IMR-90 (cell line): ENCODE measurements around the gene NUP210. TPM values are rescaled to one million over a fixed set of nuclear protein-coding genes. Genes with fewer than 3 reads are reported as not detected.

ENCODE experiments used
- ATAC-seq: fragments of 200-7000 bp; cut with Tn5 transposase; 2 replicates; pipeline ENCODE4 v1.9.1; 2020; ENCODE audit warnings: low read depth, mild to moderate bottlenecking, moderate library complexity
- BruUV-seq: library from RNA; stranded (reverse); fragments of 400-500 nt; replicated peaks from 2 replicates; lab custom pipeline; 2021; lab: Mats Ljungman, UMichigan
- CTCF ChIA-PET: fragments of 300-600 bp; formaldehyde crosslinking; extraction: SDS; loops from one replicate; lab custom pipeline; 2021; ENCODE audit warnings: antibody characterized with exemption; lab: Yijun Ruan, JAX
- POLR2A ChIA-PET: fragments of 300-600 bp; sonication (Branson Sonifier 250); formaldehyde crosslinking; loops from one replicate; lab custom pipeline; 2022; ENCODE audit warnings: antibody characterized with exemption; ENCODE audit not compliant: unreplicated experiment; lab: Charles Lee
- DNase-seq: peaks from one replicate; pipeline ENCODE4 v3.0.0; 2013
- H2AFZ ChIP-seq: replicated peaks from 2 replicates; pipeline ENCODE3; 2013; ENCODE audit warnings: low read length, mild to moderate bottlenecking; ENCODE audit not compliant: poor library complexity
- H2AK5ac ChIP-seq: 2 replicates; pipeline ENCODE4 v1.6.1; 2013; ENCODE audit warnings: low read depth, low read length, inconsistent platforms
- H2AK9ac ChIP-seq: replicated peaks from 2 replicates; pipeline ENCODE3; 2013; ENCODE audit warnings: mild to moderate bottlenecking, low read depth, low read length, moderate library complexity; ENCODE audit not compliant: poor library complexity
- H2BK120ac ChIP-seq: 2 replicates; pipeline ENCODE4 v1.6.1; 2013; ENCODE audit warnings: low read depth, low read length, inconsistent platforms
- H2BK15ac ChIP-seq: 3 replicates; pipeline ENCODE4 v1.6.1; 2013; ENCODE audit warnings: low read depth, low read length, inconsistent platforms
- H2BK20ac ChIP-seq: 2 replicates; pipeline ENCODE4 v1.6.1; 2013; ENCODE audit warnings: low read depth, mild to moderate bottlenecking, inconsistent platforms, low read length, moderate library complexity
- H2BK5ac ChIP-seq: 2 replicates; pipeline ENCODE4 v1.6.1; 2013; ENCODE audit warnings: mild to moderate bottlenecking, low read depth, low read length, inconsistent platforms; ENCODE audit not compliant: poor library complexity, severe bottlenecking
- H3K14ac ChIP-seq: replicated peaks from 2 replicates; pipeline ENCODE4 v1.6.1; 2013; ENCODE audit warnings: low read depth, low read length, inconsistent platforms
- H3K18ac ChIP-seq: 2 replicates; pipeline ENCODE4 v1.6.1; 2013; ENCODE audit warnings: low read depth, low read length, control low read depth
- H3K23ac ChIP-seq: 2 replicates; pipeline ENCODE4 v1.6.1; 2013; ENCODE audit warnings: low read depth, low read length, inconsistent platforms
- H3K27ac ChIP-seq: 2 replicates; pipeline ENCODE4 v1.5.1; 2013; ENCODE audit warnings: mild to moderate bottlenecking, control low read depth, low read length; ENCODE audit not compliant: insufficient read depth
- H3K27me3 ChIP-seq: 2 replicates; pipeline ENCODE4 v1.6.1; 2013; ENCODE audit warnings: low read length; ENCODE audit not compliant: control insufficient read depth, insufficient read depth
- H3K36me3 ChIP-seq: 2 replicates; pipeline ENCODE4 v1.6.1; 2013; ENCODE audit warnings: low read length, mixed read lengths; ENCODE audit not compliant: control insufficient read depth, insufficient read depth
- H3K4ac ChIP-seq: 2 replicates; pipeline ENCODE4 v1.6.1; 2013; ENCODE audit warnings: low read depth, low read length, inconsistent platforms
- H3K4me1 ChIP-seq: 2 replicates; pipeline ENCODE4 v1.6.1; 2013; ENCODE audit warnings: low read length, mixed read lengths; ENCODE audit not compliant: control insufficient read depth, insufficient read depth
- H3K4me2 ChIP-seq: 2 replicates; pipeline ENCODE4 v1.6.1; 2013; ENCODE audit warnings: low read depth, mild to moderate bottlenecking, control low read depth, low read length, moderate library complexity
- H3K4me3 ChIP-seq: 2 replicates; pipeline ENCODE4 v1.5.1; 2013; ENCODE audit warnings: low read depth, mild to moderate bottlenecking, control low read depth, low read length, moderate library complexity; ENCODE audit not compliant: insufficient read depth
- H3K56ac ChIP-seq: 2 replicates; pipeline ENCODE4 v1.6.1; 2013; ENCODE audit warnings: low read length, inconsistent platforms; ENCODE audit not compliant: insufficient read depth; ENCODE audit errors: extremely low read depth
- H3K79me1 ChIP-seq, 2 experiments: 2 replicates each; pipeline ENCODE4 v1.6.1; 2013; ENCODE audit warnings: low read length in 2 of 2, inconsistent platforms in 1 of 2, low read depth in 1 of 2
- H3K9ac ChIP-seq: 2 replicates; pipeline ENCODE4 v1.6.1; 2013; ENCODE audit warnings: low read depth, low read length, control low read depth
- H3K9me1 ChIP-seq: 2 replicates; pipeline ENCODE4 v1.6.1; 2013; ENCODE audit warnings: low read length, inconsistent platforms; ENCODE audit not compliant: insufficient read depth
- H3K9me3 ChIP-seq: 2 replicates; pipeline ENCODE4 v1.6.1; 2013; ENCODE audit warnings: low read length; ENCODE audit not compliant: control insufficient read depth, insufficient read depth
- H4K20me1 ChIP-seq: 2 replicates; pipeline ENCODE4 v1.6.1; 2013; ENCODE audit warnings: low read length, inconsistent platforms; ENCODE audit not compliant: insufficient read depth
- H4K5ac ChIP-seq: 2 replicates; pipeline ENCODE4 v1.6.1; 2013; ENCODE audit warnings: mild to moderate bottlenecking, low read depth, low read length, control low read depth
- H4K8ac ChIP-seq, 2 experiments: 2 replicates each; pipeline ENCODE4 v1.6.1; 2013; ENCODE audit warnings: low read depth in 2 of 2, low read length in 2 of 2, control low read depth in 1 of 2, inconsistent platforms in 1 of 2
- H4K91ac ChIP-seq: 2 replicates; pipeline ENCODE4 v1.6.1; 2013; ENCODE audit warnings: low read depth, low read length, inconsistent platforms; ENCODE audit not compliant: insufficient read depth
- CHD1 ChIP-seq: IDR thresholded peaks from 2 replicates; pipeline ENCODE4 v1.6.1; 2012; ENCODE audit warnings: low read depth, low read length, improper control_type of control experiment
- FOS ChIP-seq: fragments of 150-350 bp; IDR thresholded peaks from 2 replicates; pipeline ENCODE4 v1.6.1; 2016; ENCODE audit warnings: low read depth, low read length
- MAZ ChIP-seq: IDR thresholded peaks from 2 replicates; pipeline ENCODE4 v1.6.1; 2012; ENCODE audit warnings: low read depth, mild to moderate bottlenecking, low read length, improper control_type of control experiment, moderate library complexity, borderline replicate concordance
- MXI1 ChIP-seq: IDR thresholded peaks from 2 replicates; pipeline ENCODE4 v1.6.1; 2012; ENCODE audit warnings: low read depth, mild to moderate bottlenecking, low read length, moderate library complexity, borderline replicate concordance
- NFE2L2 ChIP-seq: fragments of 150-350 bp; IDR thresholded peaks from 2 replicates; pipeline ENCODE4 v1.6.1; 2016; ENCODE audit warnings: low read depth, mild to moderate bottlenecking, low read length
- POLR2A ChIP-seq: IDR thresholded peaks from 2 replicates; pipeline ENCODE4 v1.6.1; 2012; ENCODE audit warnings: mild to moderate bottlenecking, low read depth, low read length
- RAD21 ChIP-seq: IDR thresholded peaks from 2 replicates; pipeline ENCODE4 v1.6.1; 2012; ENCODE audit warnings: low read length, improper control_type of control experiment
- RCOR1 ChIP-seq: IDR thresholded peaks from 2 replicates; pipeline ENCODE4 v1.6.1; 2012; ENCODE audit warnings: mild to moderate bottlenecking, low read length, improper control_type of control experiment; ENCODE audit not compliant: insufficient replicate concordance
- RFX5 ChIP-seq: IDR thresholded peaks from 2 replicates; pipeline ENCODE4 v1.8.0; 2012; ENCODE audit warnings: low read depth, mild to moderate bottlenecking, low read length, moderate library complexity
- SMC3 ChIP-seq: fragments of 150-350 bp; IDR thresholded peaks from 2 replicates; pipeline ENCODE4 v1.6.1; 2016; ENCODE audit warnings: low read depth, mild to moderate bottlenecking, antibody characterized with exemption, low read length, moderate library complexity
- WGBS, 2 experiments: methylation state at CpG; one replicate each; pipeline versions ENCODE4 v1.1.5 to v1.1.7; 2013; ENCODE audit warnings: missing lambda C conversion rate in 2 of 2; ENCODE audit not compliant: insufficient read length in 1 of 2; ENCODE audit errors: extremely low coverage in 2 of 2; 5-methylcytosine and 5-hydroxymethylcytosine counted together
- dilution Hi-C: fragments of 300-500 bp; cut with HindIII; formaldehyde crosslinking; loops from one replicate; pipeline ENCODE4 v1.14.3; 2018; ENCODE audit warnings: low sequenced_read_pairs; ENCODE audit not compliant: unreplicated experiment
- in situ Hi-C: fragments of 300-500 bp; cut with MboI; formaldehyde crosslinking; loops from 3 replicates; pipeline ENCODE4 v1.14.3; 2019; ENCODE audit warnings: low sequenced_read_pairs, inconsistent platforms, mixed read lengths
- intact Hi-C: fragments of 100-400 bp; cut with micrococcal nuclease; formaldehyde crosslinking; loops from 2 replicates; pipeline ENCODE4 v1.10.0; 2022
- polyA plus RNA-seq, 3 experiments: library from polyadenylated mRNA; depleted of rRNA; stranded (reverse); fragments of >200 nt; gene quantifications; 2 replicates each; pipeline ENCODE4 v1.2.3, GENCODE V29; 2012; ENCODE audit warnings: low replicate concordance in 1 of 3
- total RNA-seq: library from RNA; depleted of rRNA; stranded (reverse); fragments of >200 nt; gene quantifications from 2 replicates; pipeline ENCODE4 v1.2.3, GENCODE V29; 2012
- TF ChIP-seq, protein P1 (sequence below): fragments of 150-350 bp; IDR thresholded peaks from 2 replicates; pipeline ENCODE4 v1.6.1; 2016; ENCODE audit warnings: low read depth, mild to moderate bottlenecking, low read length, moderate library complexity, borderline replicate concordance

Gene NUP210
- total and polyA plus RNA-seq, 2 of the 4 experiments (the other 2 are of a cell fraction): under 0.01 to 0.03 TPM

- no CpG with 5 or more reads among the region's 3 CpGs for WGBS, 2 experiments
- no peak for TF ChIP-seq SMC3
- TF ChIP-seq CHD1: no peak
- no peak for TF ChIP-seq RAD21
- TF ChIP-seq FOS: no peak
- no peak for TF ChIP-seq POLR2A
- TF ChIP-seq NFE2L2: no peak
- no peak for TF ChIP-seq MAZ
- no peak for TF ChIP-seq RFX5
- TF ChIP-seq RCOR1: no peak
- TF ChIP-seq, protein P1, sequence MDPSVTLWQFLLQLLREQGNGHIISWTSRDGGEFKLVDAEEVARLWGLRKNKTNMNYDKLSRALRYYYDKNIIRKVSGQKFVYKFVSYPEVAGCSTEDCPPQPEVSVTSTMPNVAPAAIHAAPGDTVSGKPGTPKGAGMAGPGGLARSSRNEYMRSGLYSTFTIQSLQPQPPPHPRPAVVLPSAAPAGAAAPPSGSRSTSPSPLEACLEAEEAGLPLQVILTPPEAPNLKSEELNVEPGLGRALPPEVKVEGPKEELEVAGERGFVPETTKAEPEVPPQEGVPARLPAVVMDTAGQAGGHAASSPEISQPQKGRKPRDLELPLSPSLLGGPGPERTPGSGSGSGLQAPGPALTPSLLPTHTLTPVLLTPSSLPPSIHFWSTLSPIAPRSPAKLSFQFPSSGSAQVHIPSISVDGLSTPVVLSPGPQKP: no peak
- no peak for TF ChIP-seq MXI1
- BruUV-seq: no TSS peak
Measured at GRCh38 chr3:13349823-13350222, 70.3 kb downstream of the NUP210 start.

More at GRCh38 chr3:13349823-13350222, 70.3 kb downstream of the NUP210 start:
- Histone ChIP-seq H3K4me2 (no peak overlapping the region), H3K4ac (no peak overlapping the region), H2BK5ac (no peak overlapping the region), H2AFZ (no peak overlapping the region), H3K23ac (no peak overlapping the region), H3K4me3 (no peak overlapping the region), H3K9me3 (no peaks in the 10 kb centered on the region), H3K4me1 (peaks cover 8% of the 10 kb centered on the region), H3K79me1 (no peaks in the 10 kb centered on the region), H2BK20ac (no peak overlapping the region), H3K9ac (no peak overlapping the region), H2BK120ac (no peak overlapping the region), H4K91ac (no peak overlapping the region), H3K14ac (no peak overlapping the region), H4K20me1 (no peaks in the 10 kb centered on the region; the same call in 1 of the 2 replicates), H3K56ac (no peak overlapping the region), H3K36me3 (no peaks in the 10 kb centered on the region), H2AK9ac (no peak overlapping the region), H4K8ac (no peak overlapping the region), H2BK15ac (no peak overlapping the region), H3K27ac (no peak overlapping the region), H3K27me3 (peaks cover 6% of the 10 kb centered on the region; the same call in 1 of the 2 replicates), H3K18ac (no peak overlapping the region), H4K5ac (no peak overlapping the region), H3K9me1 (peaks cover 4% of the 10 kb centered on the region; the same call in 1 of the 2 replicates), H2AK5ac (no peak overlapping the region)
- dilution Hi-C loops: no loop called here
- intact Hi-C loops: no loop called here
- ATAC-seq: no peak
- in situ Hi-C loops: no loop called here
- CTCF ChIA-PET: no interaction called here
- POLR2A ChIA-PET: no interaction called here
- DNase-seq: no peak
